Activated T-cell treated with anti-CD3 and anti-CD28 coated beads for 48 hours (primary cell): ENCODE results near the gene NBEA.

Experiments
- DNase-seq: peaks from one replicate; pipeline ENCODE4 v3.0.0-alpha.2; 2020; ENCODE audit warnings: low read depth

NBEA gene

DNA sequence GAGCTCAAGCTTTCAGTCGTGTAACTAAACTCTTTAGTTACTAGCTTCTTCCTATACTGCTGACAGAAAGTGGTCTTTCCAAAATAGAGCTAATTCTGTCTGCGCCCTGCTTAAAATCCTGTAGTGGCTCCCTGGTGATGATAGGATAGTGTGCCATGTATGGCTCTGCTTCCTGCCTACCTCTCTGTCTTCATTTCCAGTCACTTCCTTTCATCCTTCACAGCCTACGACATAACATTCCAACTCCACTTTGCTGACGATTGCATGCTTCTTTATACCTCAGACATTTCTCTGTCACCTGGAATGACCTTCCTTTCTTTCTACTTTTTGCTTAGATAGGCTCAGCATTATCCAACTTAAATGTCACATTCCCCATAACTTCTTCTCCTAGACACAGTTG is 343.6 kb downstream of the NBEA start:
- no peak for DNase-seq

- no peak for DNase-seq
Measured at GRCh38 chr13:35292329-35292728, 350.3 kb downstream of the NBEA start.

GRCh38 chr13:35293579-35294226 is 351.6 kb downstream of the NBEA start:
- DNase-seq = no peak

DNA sequence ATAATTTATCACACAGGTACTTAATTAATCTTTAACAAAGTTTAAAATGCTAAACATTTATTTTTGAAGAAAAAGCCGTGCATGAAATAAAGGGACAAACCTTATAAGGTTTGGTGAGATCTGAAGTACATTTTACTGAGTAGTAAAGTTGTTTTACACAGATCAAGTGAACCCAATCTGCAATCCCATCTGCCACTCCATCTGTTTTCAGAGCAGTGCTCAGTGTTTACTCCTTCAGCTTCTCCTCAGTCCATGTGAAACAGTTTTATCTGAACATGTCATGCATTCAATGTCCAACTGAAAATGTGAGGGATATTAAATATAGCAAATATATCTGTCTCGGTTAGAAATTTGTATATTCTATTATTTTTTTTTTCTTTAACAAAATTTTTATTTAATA is 367.6 kb downstream of the NBEA start:
- DNase-seq = no peak

GRCh38 chr13:35332134-35332533 is 390.1 kb downstream of the NBEA start:
- no peak for DNase-seq

- DNase-seq = no peak
Measured at GRCh38 chr13:35333157-35333556, 391.1 kb downstream of the NBEA start.

- DNase-seq = no peak
Measured at GRCh38 chr13:35342440-35342839, 400.4 kb downstream of the NBEA start.

GRCh38 chr13:35343417-35343816 is 401.3 kb downstream of the NBEA start:
- DNase-seq = no peak

GRCh38 chr13:35345992-35346391 is 403.9 kb downstream of the NBEA start:
- no peak for DNase-seq

DNA sequence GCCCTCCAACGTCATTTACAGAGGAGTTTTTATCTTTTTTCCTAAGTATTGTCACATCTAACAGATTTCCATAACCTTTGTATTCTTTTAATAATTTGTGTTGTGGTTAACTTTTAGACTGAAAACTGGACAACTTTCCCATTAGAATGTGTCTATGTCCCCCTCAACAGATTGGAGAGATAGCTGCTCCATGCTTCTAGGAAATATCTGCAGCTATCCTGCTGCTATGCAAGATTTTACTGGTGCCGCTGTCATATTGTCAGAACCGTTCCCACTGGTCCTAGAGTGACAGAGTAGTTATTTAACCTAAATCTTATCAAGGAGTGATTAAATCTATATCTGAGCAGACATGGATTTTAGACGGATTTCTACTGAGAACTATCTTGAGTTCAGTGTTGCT is 404.4 kb downstream of the NBEA start:
- no peak for DNase-seq

GRCh38 chr13:35347679-35348205 is 405.7 kb downstream of the NBEA start:
- DNase-seq = no peak

- no peak for DNase-seq
Measured at GRCh38 chr13:35349052-35349451, 407.0 kb downstream of the NBEA start.

DNA sequence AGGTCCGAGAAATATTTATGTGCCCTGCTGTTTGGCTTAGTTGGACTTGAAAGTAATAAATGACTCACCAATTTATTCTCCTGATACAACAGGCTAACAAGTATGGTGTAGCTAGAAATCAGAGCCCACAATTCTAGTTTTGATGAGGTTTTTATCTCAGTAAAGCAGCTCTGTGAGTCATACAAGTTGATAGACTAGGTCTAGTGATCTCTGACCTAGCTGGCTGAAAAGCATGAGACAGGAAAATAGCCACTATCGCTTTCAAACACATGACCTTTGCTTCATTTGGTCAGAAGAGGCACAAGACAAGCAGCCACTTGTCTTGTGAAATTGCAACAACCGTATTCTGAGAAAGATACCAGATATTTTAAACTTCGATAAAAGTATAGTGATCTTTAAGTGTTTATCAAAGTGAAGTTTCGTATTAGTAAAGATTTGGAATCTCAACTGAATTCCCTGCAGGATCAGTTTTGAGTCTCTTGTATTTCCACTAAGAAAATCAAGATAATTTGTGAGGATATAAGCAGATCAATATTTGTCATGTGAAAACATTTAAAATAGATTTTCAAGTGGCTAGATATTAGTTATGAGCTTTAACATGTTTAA is 407.7 kb downstream of the NBEA start:
- no peak for DNase-seq

- DNase-seq = no peak
Measured at GRCh38 chr13:35354285-35354684, 412.2 kb downstream of the NBEA start.

- DNase-seq = no peak
Measured at GRCh38 chr13:35354882-35355281, 412.8 kb downstream of the NBEA start.

- DNase-seq = no peak
Measured at GRCh38 chr13:35356572-35356971, 414.5 kb downstream of the NBEA start.

DNA sequence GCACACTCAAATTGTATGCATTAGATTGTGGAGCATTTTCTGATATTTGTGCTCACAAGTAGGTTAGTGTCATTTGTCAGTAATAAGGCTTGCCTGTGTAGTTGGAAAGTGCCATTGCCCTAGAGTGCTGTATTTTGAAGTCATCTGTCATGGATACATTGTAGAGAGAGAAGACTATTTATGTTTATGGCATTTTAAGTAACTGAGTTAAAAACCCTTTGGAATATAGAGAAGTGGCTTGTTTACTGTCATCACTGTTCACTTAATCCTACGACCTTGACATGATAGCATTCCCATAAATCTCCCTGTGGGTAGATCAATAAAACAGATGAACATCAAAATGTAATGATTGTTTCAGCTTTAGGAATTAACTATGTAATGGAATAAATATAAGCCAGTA is 423.8 kb downstream of the NBEA start:
- no peak for DNase-seq

- no peak for DNase-seq
Measured at GRCh38 chr13:35367586-35367985, 425.5 kb downstream of the NBEA start.

DNA sequence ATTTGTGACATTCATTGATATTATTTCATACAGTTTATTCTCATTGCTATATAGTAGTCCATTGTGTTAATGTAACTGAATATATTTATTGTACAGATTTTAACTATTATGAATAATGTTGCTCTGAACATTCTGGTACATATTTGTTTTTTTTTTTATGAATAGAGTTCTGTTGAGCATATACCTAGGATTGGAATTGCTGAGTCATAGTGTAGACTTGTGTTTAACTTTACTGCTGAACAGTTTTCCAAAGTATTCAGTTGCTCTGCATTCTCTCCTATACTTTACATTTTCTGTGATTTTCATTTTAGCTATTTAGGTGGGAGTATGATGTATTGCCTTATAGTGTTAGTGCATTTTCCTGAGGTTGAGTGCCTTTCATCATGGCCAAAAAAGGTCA is 436.9 kb downstream of the NBEA start:
- no peak for DNase-seq

DNA sequence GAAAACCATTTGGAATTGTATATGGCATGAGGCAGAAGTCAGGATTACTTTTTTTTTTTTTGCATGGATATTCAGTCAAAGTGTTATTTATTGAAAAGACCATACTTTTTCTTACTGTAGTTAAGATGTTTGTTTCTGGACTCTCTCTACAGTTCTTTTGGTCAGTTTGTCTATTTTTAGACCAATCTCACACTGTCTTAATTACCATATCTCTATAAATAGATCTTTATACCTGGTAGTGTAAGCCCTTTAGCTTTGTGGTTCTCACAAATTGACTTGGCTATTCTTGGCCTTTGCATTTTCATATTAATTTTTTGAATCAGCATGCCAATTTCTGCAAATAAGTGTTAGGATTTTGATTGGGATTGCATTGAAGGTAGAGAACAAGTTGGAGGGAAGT is 437.6 kb downstream of the NBEA start:
- DNase-seq = no peak

GRCh38 chr13:35387682-35388250 is 445.7 kb downstream of the NBEA start:
- no peak for DNase-seq

DNA sequence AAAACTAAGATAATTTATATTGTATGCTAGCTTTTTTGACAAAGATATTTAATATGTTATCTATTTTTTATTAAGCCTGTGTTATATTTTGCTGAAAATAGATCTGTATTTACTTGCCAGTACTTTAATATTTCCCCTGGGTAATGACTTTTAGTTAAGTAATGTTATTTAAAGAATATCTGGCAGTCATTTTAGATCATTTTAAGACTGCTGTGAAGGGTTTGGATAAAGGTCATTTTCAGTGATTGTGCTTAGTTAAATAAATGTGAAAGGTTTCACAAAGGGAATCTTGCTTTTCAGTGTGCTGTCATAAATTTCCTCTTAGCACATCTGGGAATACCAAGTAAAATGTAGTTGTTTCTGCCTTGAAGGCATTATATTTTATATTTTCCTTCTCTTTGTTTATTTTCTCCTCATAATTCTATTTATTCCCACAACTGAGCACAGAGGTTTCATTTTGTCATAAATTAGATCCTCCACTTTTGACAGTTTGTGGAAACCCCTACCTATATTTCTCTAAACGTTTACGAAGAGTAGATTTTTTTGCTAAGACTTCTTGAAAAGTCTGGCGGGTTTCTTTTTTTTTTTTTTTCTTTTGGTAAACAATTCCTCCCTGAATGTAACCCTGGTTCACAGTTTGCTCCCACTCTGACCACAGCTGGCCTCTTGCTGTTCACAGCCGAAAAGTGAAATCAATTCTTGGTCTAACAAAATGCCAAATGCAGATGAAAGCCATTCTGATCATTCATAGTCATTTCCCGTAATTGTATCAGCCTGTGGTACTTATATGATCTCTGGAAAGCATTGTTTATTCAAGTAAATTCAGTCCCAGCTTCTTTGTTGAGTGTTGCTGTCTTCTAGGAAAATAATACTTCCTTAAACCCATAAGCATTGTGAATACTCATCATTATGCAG is 446.6 kb downstream of the NBEA start:
- no peak for DNase-seq

DNA sequence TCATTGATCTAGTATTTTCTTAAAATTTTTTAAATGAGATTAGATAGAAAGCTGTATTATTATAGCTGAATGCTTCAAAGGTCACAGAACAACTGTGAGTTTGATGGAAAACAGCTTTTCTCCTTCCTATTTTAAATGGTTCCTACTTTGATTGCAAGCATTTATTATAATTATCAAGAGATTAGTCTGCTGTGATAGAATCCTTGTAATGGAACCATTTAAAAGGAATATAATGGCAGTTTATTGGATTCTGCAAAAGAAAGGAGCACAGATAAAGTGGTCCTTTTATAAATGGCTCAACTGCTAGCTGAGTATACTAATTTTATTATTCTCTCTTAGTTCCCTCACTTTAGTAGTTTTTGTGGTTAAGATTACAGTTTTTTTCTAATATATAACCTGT is 447.5 kb downstream of the NBEA start:
- no peak for DNase-seq
